HG03520 (cell line): ENCODE measurements around the gene C2CD5.

ENCODE experiments used
- ATAC-seq: cut with Tn5 transposase; IDR thresholded peaks from one replicate; pipeline ENCODE4 v1.9.1; 2021; ENCODE audit warnings: mild to moderate bottlenecking, moderate library complexity; ENCODE audit not compliant: unreplicated experiment

Gene C2CD5

DNA sequence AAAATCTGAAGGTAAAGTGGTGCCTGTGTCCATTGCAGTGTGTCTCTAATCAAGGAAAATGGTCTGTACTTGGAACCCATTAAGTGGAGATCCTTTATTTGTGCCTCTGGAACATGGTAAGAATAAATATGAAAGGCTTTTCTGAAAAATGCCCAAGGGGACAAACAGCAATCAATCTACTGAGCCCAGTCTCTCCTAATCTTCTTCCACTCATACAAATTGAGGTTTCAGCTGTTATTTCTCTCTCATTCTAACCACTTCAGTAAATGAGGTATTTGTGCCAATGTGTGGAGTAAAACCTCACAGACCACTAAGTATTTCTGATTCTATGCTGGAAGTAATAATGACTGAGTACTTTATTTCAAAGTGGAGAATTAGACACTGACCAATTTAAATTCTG lies 127.5 kb downstream of the C2CD5 start:
- ATAC-seq: no peak

DNA sequence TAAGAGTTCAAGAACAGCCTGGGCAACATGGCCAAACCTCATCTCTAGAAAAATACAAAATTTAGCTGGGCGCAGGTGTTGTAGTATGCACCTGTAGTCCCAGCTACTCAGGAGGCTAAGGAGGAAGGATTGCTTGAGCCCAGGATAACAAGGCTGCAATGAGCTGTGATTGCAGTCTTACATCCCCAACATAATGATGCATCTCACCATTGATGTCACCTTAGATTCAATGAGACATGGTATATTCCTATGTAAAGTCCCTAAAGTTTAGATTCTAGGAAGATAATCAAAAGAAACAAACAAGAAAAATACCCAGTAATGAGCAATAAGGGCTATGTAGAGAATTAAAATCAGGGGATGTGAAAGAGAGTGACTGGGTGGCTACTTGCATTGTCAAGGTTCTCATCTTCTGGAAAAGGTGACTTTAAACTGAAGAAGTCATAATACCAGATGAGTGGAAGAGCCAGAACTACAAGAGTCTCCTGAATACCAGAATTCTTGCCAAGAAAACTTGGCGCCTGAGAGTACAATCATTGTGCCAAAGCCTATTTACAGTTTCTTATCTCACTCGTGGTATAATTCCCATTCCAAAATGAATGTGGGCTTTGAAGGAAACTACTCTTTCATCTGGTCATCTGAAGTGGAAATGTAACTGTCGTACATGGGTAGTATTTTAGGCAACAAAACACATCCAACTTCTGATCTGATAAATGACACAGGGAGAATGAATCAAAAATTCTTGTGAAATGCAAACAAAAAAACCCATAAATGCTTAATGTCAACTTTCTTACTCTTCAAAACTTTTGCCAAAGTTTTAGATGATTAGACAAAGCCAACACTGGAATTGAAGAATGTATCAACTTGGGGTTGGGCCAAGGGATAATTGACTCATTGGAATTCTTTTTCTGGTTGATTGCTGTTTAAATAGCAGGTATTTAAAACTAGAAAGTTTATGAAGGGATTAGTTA lies 128.7 kb downstream of the C2CD5 start:
- no peak for ATAC-seq

DNA sequence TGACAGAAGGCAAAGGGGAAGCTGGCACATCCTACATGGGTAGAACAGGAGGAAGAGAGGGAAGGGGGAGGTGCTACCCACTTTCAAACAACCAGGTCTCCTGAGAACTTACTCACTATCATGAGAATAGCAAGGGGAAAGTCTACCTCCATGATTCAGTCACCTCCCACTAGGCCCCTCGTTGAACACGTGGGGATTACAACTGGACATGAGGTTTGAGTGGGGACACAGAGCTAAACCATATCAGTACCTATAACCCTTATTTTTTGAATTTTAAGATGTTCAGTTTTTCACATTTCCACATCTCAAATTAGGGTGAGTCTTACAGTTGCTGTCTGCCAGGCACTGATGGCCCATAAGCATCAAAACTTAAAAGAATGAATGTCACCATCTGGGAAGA lies 129.6 kb downstream of the C2CD5 start:
- no peak for ATAC-seq

DNA sequence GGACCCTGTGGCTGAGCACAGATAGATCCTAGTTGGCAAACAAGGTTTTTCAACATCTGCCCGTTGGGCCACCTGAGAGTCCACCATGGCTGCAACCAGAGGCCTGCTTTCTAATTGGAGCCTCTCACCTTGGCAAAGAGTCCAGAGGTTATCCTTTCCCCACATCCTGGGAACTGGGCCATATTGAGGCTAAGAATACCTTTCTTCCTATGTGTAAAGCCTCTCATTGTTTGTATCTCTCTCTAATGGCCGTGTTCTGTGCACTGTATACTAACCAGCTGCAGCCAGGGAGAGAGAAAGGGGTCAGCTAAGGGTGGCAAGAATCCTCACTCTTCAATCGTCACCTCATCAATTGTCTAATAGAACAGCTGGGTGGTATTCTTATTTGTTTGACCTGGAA lies 130.8 kb downstream of the C2CD5 start:
- no peak for ATAC-seq

DNA sequence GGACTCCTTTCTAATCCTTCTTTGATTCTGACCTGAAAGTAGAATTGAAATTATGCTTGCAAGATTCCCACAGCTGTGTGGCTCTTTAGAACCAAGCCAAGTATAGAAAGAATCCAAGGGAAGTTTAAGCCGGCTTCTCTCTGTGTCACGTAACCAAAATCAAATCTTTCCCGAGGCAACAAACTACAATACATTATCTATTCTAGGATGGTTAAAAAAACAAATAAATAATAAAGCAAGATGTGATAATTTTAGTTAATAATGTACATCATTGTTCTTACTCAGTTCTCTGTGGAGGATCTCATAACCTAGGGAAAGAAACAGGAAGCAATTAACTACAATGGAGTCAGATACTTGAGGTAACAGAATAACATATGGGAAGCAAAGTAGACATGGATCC lies 131.8 kb downstream of the C2CD5 start:
- ATAC-seq: no peak

DNA sequence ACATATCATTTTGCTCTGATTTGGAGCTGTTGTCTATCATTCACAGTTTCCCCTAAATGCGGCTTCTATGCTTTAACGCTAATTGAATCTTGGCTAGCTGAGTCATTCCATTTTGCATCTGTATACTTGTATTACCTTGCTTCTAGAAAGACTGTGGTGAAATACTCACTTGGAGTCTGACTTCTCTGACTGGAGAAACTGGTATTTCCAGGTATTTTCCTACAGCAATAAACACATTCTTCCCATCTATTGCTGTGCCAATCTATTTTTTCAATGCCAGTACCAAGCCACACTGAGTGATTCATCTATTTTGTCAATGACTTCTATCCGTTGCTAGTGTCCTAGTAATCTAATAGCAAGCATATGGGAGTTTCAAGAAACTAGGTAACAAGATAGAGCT lies 133.9 kb downstream of the C2CD5 start:
- no peak for ATAC-seq

DNA sequence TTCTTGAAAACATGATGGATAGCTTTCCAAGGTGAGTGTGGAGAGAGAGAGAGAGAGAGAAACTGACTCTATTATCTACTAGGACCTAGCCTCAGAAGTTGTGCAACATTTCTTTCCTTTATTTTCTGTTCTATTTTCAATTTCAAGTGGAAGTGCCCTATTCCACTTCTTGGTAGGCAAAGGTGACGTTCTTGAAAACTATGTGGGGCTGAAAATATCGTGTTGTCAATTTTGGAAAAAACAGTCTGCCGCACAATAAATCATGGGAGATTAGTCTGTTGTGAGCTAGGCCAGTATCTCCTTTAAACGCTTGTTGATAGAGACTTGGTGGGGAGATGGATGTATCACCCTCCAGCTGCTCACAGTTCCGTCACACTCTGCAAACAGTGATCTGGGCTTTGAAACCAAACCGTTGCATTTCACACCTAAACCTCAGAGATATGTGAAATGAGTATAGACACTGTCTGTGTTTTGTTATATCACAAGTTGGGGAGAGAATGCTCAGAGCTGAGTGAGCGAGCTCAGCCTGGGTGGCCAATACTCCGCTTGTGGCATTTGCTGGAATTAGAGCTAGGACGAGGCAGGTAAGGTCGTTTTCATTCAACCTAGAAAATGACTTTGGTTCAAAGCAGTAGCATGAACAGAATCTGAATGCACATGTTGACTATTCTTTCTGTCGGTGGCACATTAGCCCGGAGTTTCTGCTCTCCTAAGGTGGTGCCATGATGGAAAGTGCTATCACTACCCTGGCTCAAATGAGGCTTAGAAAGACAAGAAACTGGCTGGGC lies 134.8 kb downstream of the C2CD5 start:
- peak; percentile 94 for ATAC-seq

DNA sequence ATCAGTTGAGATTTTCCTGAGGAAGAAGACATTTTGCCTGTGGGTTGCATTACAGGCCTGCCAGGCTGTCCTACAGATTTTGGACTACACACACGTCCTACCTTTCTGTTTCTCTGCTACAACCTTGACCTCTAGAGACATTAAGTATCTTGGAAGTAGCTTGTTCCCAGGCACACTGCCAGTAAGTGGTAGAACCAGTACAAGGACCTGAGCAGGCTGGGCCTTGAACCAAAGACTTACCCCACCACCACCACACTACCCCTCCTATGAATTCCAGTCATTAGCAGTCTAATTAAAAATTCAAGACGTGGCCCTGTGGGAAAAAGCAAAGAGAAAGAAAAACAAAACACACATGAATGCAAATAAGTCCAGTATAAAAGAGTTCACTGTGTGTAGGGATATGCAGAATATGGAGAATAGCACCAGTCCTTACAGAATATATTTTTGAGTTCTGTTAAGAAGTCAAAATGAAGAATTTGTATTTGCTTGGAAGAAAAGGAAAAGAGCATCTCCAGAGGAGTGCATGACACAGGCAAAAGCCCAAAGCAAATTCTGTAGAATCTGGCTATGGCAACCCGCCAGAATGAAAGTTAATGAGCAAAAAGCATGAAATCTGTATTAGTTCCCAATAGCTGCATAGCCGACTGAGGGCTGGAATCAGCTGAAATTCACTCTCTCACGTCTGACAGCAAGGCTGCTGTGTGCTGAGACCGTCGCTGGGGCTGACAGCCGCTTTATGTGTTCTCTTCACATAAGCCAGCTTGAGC lies 135.5 kb downstream of the C2CD5 start:
- no peak for ATAC-seq

DNA sequence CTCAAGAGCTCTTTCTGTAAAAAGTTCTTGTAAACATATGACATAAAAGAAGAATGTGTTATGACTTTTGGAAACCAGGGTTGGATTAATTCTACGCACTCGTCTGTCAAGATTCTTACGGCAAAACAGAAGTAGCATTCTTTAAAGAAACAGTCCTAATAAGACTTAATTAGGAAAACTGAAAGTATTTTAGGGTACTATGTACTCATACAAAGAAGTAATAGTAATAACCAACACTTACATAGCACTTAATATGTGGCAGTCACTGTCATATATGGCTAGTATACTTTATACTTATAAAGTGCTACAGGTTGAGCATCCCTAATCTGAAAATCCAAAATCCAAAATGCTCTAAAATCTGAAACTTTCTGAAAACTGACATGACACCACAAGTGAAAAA lies 136.9 kb downstream of the C2CD5 start:
- ATAC-seq: no peak

DNA sequence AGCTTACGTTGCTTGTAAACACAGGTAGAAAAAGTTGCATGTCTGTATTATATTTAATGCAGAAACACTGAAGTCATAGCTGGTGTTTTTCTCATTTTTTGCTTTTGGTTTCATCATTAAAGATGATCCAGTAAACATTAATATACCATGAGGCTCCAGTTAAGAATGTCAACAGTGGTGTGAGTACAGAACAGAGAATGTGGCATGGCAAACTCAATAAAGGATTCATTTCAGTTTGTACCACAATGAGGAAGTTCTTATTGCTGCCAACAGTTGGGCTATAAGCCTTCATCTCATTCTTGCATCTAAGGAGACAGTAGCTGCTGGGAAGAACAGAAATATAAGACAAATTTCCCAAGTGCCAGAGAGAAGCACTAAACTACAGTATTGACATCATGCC lies 137.7 kb downstream of the C2CD5 start:
- peak; percentile 46 for ATAC-seq

DNA sequence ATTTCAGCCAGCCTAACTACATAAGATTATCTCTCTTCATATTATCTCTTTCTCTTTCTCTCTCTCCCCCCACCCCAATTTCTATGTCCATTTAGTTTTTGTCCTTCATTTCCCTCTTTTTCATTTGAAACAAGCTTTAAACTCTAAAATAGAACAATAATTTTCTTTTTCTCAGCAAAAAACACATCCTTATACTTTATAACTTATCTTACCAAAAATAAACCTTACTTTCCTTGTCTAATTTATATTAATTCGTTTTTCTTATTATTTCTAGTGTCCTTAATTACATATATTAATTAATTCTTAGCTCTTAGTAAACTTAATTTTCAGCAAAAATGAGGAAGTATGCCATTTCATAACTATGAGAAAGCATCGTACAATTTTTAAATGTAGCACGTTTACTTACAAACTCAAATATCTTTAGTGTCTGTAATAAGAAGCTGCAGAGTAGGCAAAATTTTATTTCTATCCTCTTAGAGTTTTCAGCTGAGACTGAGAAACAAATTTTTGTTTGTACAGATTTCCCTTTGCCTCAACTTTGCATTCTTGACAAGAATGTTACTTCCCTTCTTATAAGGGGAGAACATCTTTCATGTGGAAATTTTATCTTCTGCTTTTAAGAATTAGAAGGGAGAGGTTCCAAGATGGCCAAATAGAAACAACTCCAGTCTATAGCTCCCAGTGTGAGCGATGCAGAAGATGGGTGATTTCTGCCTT lies 144.7 kb downstream of the C2CD5 start:
- ATAC-seq: no peak
